Dedifferentiated amniotic fluid mesenchymal stem cell (primary cell): ENCODE measurements around the gene ELANE.
"Not testable (repeated sequence)": the region's sequence is repeated elsewhere in the genome, so short reads cannot be mapped to it uniquely, and the experiment has no call there.

Experiments
- DNase-seq: peaks from one replicate; pipeline ENCODE4 v3.0.0-alpha.2; 2016; ENCODE audit errors: extremely low spot score

The ELANE gene

GRCh38 chr19:862581-863314 is 10.6 kb downstream of the ELANE start:
- no peak for DNase-seq

GRCh38 chr19:863315-863620 is 11.2 kb downstream of the ELANE start:
- DNase-seq: no peak

GRCh38 chr19:866769-867300 is 14.7 kb downstream of the ELANE start:
- DNase-seq: no peak

GRCh38 chr19:867301-867793 is 15.2 kb downstream of the ELANE start:
- no peak for DNase-seq

- DNase-seq: no peak
These were observed 15.9 kb downstream of the ELANE start for GRCh38 chr19:867855-868457.

- no peak for DNase-seq
These were observed 16.5 kb downstream of the ELANE start for GRCh38 chr19:868458-869244.

GRCh38 chr19:869245-870177 is 17.4 kb downstream of the ELANE start:
- DNase-seq: peak; percentile 93

- DNase-seq: no peak
These were observed 18.2 kb downstream of the ELANE start for GRCh38 chr19:870314-870713.

GRCh38 chr19:870963-871401 is 18.9 kb downstream of the ELANE start:
- no peak for DNase-seq

- no peak for DNase-seq
These were observed 19.6 kb downstream of the ELANE start for GRCh38 chr19:871446-872265.

GRCh38 chr19:872266-872951 is 20.3 kb downstream of the ELANE start:
- peak; percentile 24 for DNase-seq

- DNase-seq: no peak
These were observed 21.0 kb downstream of the ELANE start for GRCh38 chr19:873084-873483.

- DNase-seq: no peak
These were observed 21.5 kb downstream of the ELANE start for GRCh38 chr19:873561-874041.

GRCh38 chr19:875265-875879 is 23.3 kb downstream of the ELANE start:
- no peak for DNase-seq

GRCh38 chr19:876089-876488 is 24.0 kb downstream of the ELANE start:
- DNase-seq: no peak

- DNase-seq: no peak
These were observed 24.7 kb downstream of the ELANE start for GRCh38 chr19:876780-877314.

- DNase-seq: not testable (repeated sequence)
These were observed 26.0 kb downstream of the ELANE start for GRCh38 chr19:877992-878660.
